OCI-LY1 (cell line): Measurements from ENCODE around the gene CNTN2.

Experiments used
- H2AFZ ChIP-seq: fragments of 200-600 bp; sonication (generic), shearing (Covaris generic); 2 replicates; pipeline ENCODE4 v1.6.0; 2014; ENCODE audit warnings: antibody characterized with exemption, mild to moderate bottlenecking, low read length
- H3F3A ChIP-seq: fragments of 200-600 bp; sonication (generic), shearing (Covaris generic); 2 replicates; pipeline ENCODE4 v1.6.0; 2014; ENCODE audit warnings: mild to moderate bottlenecking, antibody characterized with exemption, low read length, moderate library complexity; ENCODE audit not compliant: insufficient read depth
- H3K27ac ChIP-seq: fragments of 200-600 bp; sonication (generic); 2 replicates; pipeline ENCODE4 v1.5.1; 2014; ENCODE audit warnings: low read length, mixed run types, mild to moderate bottlenecking, low read depth; ENCODE audit not compliant: poor library complexity, severe bottlenecking
- H3K27me3 ChIP-seq: fragments of 200-600 bp; sonication (generic); 2 replicates; pipeline ENCODE4 v1.6.0; 2014; ENCODE audit warnings: antibody characterized with exemption, mild to moderate bottlenecking, low read length, moderate library complexity; ENCODE audit not compliant: insufficient read depth
- H3K36me3 ChIP-seq: fragments of 200-600 bp; sonication (generic); 2 replicates; pipeline ENCODE4 v1.6.1; 2014; ENCODE audit warnings: mild to moderate bottlenecking, antibody characterized with exemption, low read length, moderate library complexity, mixed read lengths; ENCODE audit not compliant: insufficient read depth
- H3K4me1 ChIP-seq: fragments of 200-600 bp; sonication (generic); 2 replicates; pipeline ENCODE4 v1.5.1; 2014; ENCODE audit warnings: mild to moderate bottlenecking, low read length, moderate library complexity; ENCODE audit not compliant: insufficient read depth, severe bottlenecking
- H3K4me2 ChIP-seq: fragments of 200-600 bp; sonication (generic), shearing (Covaris generic); 2 replicates; pipeline ENCODE4 v1.6.1; 2014; ENCODE audit warnings: low read length
- H3K4me3 ChIP-seq: fragments of 200-600 bp; sonication (generic); 2 replicates; pipeline ENCODE4 v1.5.1; 2014; ENCODE audit warnings: low read length, low read depth, mild to moderate bottlenecking, mixed read lengths; ENCODE audit not compliant: poor library complexity, severe bottlenecking
- H3K79me2 ChIP-seq: fragments of 200-600 bp; shearing (Covaris generic); 2 replicates; pipeline ENCODE4 v1.6.1; 2016; ENCODE audit warnings: mixed run types, low read length, mixed read lengths; ENCODE audit not compliant: insufficient read depth
- H3K9ac ChIP-seq: fragments of 200-600 bp; sonication (generic), shearing (Covaris generic); 2 replicates; pipeline ENCODE4 v1.6.1; 2014; ENCODE audit warnings: mild to moderate bottlenecking, low read length, mixed read lengths
- H3K9me2 ChIP-seq: fragments of 200-600 bp; sonication (generic), shearing (Covaris generic); 2 replicates; pipeline ENCODE4 v1.6.1; 2014; ENCODE audit warnings: low read depth, mild to moderate bottlenecking, low read length, mixed read lengths
- H3K9me3 ChIP-seq: fragments of 200-600 bp; shearing (Covaris generic); 2 replicates; pipeline ENCODE4 v1.6.1; 2014; ENCODE audit warnings: low read length, mixed read lengths
- H4K20me1 ChIP-seq: fragments of 200-600 bp; sonication (generic), shearing (Covaris generic); 2 replicates; pipeline ENCODE4 v1.6.0; 2016; ENCODE audit warnings: mild to moderate bottlenecking, low read length; ENCODE audit not compliant: insufficient read depth
- CTCF ChIP-seq: fragments of 200-600 bp; sonication (generic), shearing (Covaris generic); IDR thresholded peaks from 2 replicates; pipeline ENCODE4 v1.5.1; 2017; ENCODE audit warnings: mild to moderate bottlenecking, antibody characterized with exemption, low read length, moderate library complexity, mixed read lengths
- EZH2 ChIP-seq: fragments of 200-600 bp; sonication (generic), shearing (Covaris generic); IDR thresholded peaks from 2 replicates; pipeline ENCODE4 v1.8.0; 2017; ENCODE audit warnings: borderline replicate concordance, mixed run types, mild to moderate bottlenecking, antibody characterized with exemption, low read length, moderate library complexity, mixed read lengths

Gene CNTN2

GRCh38 chr1:205032508-205032907 is 10.5 kb upstream of the CNTN2 start:
- Histone ChIP-seq H3K27ac (no peak overlapping the region), H4K20me1 (no peaks in the 10 kb centered on the region), H3K36me3 (no peaks in the 10 kb centered on the region), H3K4me1 (no peaks in the 10 kb centered on the region), H3K4me2 (no peak overlapping the region), H3K9me3 (no peaks in the 10 kb centered on the region), H3K79me2 (no peaks in the 10 kb centered on the region), H3K9ac (no peak overlapping the region), H3F3A (no peaks in the 10 kb centered on the region), H3K4me3 (no peak overlapping the region), H3K27me3 (no peaks in the 10 kb centered on the region), H2AFZ (no peak overlapping the region), H3K9me2 (no peaks in the 10 kb centered on the region)
- no peak for TF ChIP-seq EZH2
- no peak for TF ChIP-seq CTCF

GRCh38 chr1:205037539-205037938 is 5.5 kb upstream of the CNTN2 start:
- no peaks in the 10 kb centered on the region for H3K36me3 ChIP-seq
- H3K27me3 ChIP-seq = peaks cover 5% of the 10 kb centered on the region; the same call in 1 of the 2 replicates
- no peak overlapping the region for H3K4me3 ChIP-seq
- no peak overlapping the region for H2AFZ ChIP-seq
- H3K4me2 ChIP-seq = no peak overlapping the region
- H3K9ac ChIP-seq = no peak overlapping the region
- H3K9me2 ChIP-seq = no peaks in the 10 kb centered on the region
- no peak for TF ChIP-seq CTCF
- TF ChIP-seq EZH2 = no peak
- no peaks in the 10 kb centered on the region for H3F3A ChIP-seq
- no peaks in the 10 kb centered on the region for H3K79me2 ChIP-seq
- H4K20me1 ChIP-seq = no peaks in the 10 kb centered on the region
- no peaks in the 10 kb centered on the region for H3K9me3 ChIP-seq
- H3K27ac ChIP-seq = no peak overlapping the region
- no peaks in the 10 kb centered on the region for H3K4me1 ChIP-seq

- Histone ChIP-seq H2AFZ (no peak overlapping the region), H3K9ac (no peak overlapping the region), H3K27me3 (peaks cover 5% of the 10 kb centered on the region; the same call in 1 of the 2 replicates), H3K79me2 (no peaks in the 10 kb centered on the region), H3F3A (no peaks in the 10 kb centered on the region), H3K9me3 (no peaks in the 10 kb centered on the region), H3K4me2 (no peak overlapping the region), H3K9me2 (no peaks in the 10 kb centered on the region), H3K4me3 (no peak overlapping the region), H3K4me1 (no peaks in the 10 kb centered on the region), H4K20me1 (no peaks in the 10 kb centered on the region), H3K27ac (no peak overlapping the region), H3K36me3 (no peaks in the 10 kb centered on the region)
- TF ChIP-seq EZH2 (no peak), CTCF (no peak)
Measured at GRCh38 chr1:205038132-205038786, 4.8 kb upstream of the CNTN2 start.
